ENCODE data around the gene HSDL2. TPM values are rescaled to one million over a fixed set of nuclear protein-coding genes. Genes with fewer than 3 reads are reported as not detected.

The HSDL2 gene
- total RNA-seq, 1 donor from 2014 or later: 55.3 TPM

GRCh38 chr9:112473986-112474385 lies 94.1 kb downstream of the HSDL2 start:
- no peak overlapping the region for H3K27ac ChIP-seq
- H3K9me3 ChIP-seq: peaks cover 7% of the 10 kb centered on the region
- H3K36me3 ChIP-seq: peaks cover 21% of the 10 kb centered on the region
- intact Hi-C loops (cut with DNase I): no loop called here
- ATAC-seq: no peak
- no peak overlapping the region for H3K4me3 ChIP-seq
- H3K4me1 ChIP-seq: no peaks in the 10 kb centered on the region
- no peaks in the 10 kb centered on the region for H3K27me3 ChIP-seq (ENCODE audit: low read depth)
- TF ChIP-seq CTCF (IDR thresholded peaks at IDR 0.05): no peak
- no peak for DNase-seq

GRCh38 chr9:112475318-112475717 lies 95.4 kb downstream of the HSDL2 start:
- intact Hi-C loops (cut with DNase I): no loop called here
- no peaks in the 10 kb centered on the region for H3K4me1 ChIP-seq
- peaks cover 20% of the 10 kb centered on the region for H3K36me3 ChIP-seq
- TF ChIP-seq CTCF (IDR thresholded peaks at IDR 0.05): no peak
- ATAC-seq (no peak), DNase-seq (no peak)
- no peak overlapping the region for H3K27ac ChIP-seq
- peaks cover 7% of the 10 kb centered on the region for H3K9me3 ChIP-seq
- H3K4me3 ChIP-seq: no peak overlapping the region
- H3K27me3 ChIP-seq (ENCODE audit: low read depth): no peaks in the 10 kb centered on the region

GRCh38 chr9:112477330-112477729 lies 97.4 kb downstream of the HSDL2 start:
- DNase-seq (no peak), ATAC-seq (no peak)
- Histone ChIP-seq H3K36me3 (peaks cover under 1% of the 10 kb centered on the region), H3K27ac (no peak overlapping the region), H3K27me3 (ENCODE audit: low read depth) (no peaks in the 10 kb centered on the region), H3K9me3 (peaks cover 7% of the 10 kb centered on the region), H3K4me3 (no peak overlapping the region), H3K4me1 (no peaks in the 10 kb centered on the region)
- TF ChIP-seq CTCF (IDR thresholded peaks at IDR 0.05): no peak
- intact Hi-C loops (cut with DNase I): no loop called here

- ATAC-seq (no peak), DNase-seq (no peak)
- Histone ChIP-seq H3K9me3 (peaks cover 7% of the 10 kb centered on the region), H3K36me3 (no peaks in the 10 kb centered on the region), H3K4me1 (no peaks in the 10 kb centered on the region), H3K27ac (no peak overlapping the region), H3K4me3 (no peak overlapping the region), H3K27me3 (ENCODE audit: low read depth) (no peaks in the 10 kb centered on the region)
- intact Hi-C loops (cut with DNase I): no loop called here
- TF ChIP-seq CTCF (IDR thresholded peaks at IDR 0.05): no peak
These were observed 99.3 kb downstream of the HSDL2 start for GRCh38 chr9:112479221-112479620.

GRCh38 chr9:112484607-112485006 lies 104.7 kb downstream of the HSDL2 start:
- ATAC-seq: no peak

More at GRCh38 chr9:112484607-112485006, 104.7 kb downstream of the HSDL2 start:
- Histone ChIP-seq H3K36me3 (no peaks in the 10 kb centered on the region), H3K27ac (no peak overlapping the region), H3K4me1 (peaks cover 14% of the 10 kb centered on the region), H3K4me3 (no peak overlapping the region), H3K27me3 (ENCODE audit: low read depth) (no peaks in the 10 kb centered on the region), H3K9me3 (no peaks in the 10 kb centered on the region)
- no peak for TF ChIP-seq CTCF (IDR thresholded peaks at IDR 0.05)
- DNase-seq: no peak
- intact Hi-C loops (cut with DNase I): no loop called here
